CD14-positive monocyte (primary cell): ENCODE results near the gene TTBK1. TPM values are rescaled to one million over a fixed set of nuclear protein-coding genes. Genes with fewer than 3 reads are reported as not detected.

Source experiments
- DNase-seq, 3 donors: peaks; one replicate each; pipeline ENCODE4 v3.0.0-alpha.2; 2011 to 2022
- H2AFZ ChIP-seq: 2 replicates; pipeline ENCODE4 v1.6.0; 2012; ENCODE audit warnings: mild to moderate bottlenecking, low read depth, low read length, inconsistent platforms; ENCODE audit not compliant: insufficient read depth, poor library complexity, severe bottlenecking
- H3K27ac ChIP-seq, 2 donors: 1 replicate in 1 of 2; 2 replicates in 1 of 2; pipeline ENCODE4 v1.5.1; 2012 to 2013; ENCODE audit warnings: low read length in 2 of 2, control low read depth in 1 of 2, inconsistent platforms in 1 of 2, low read depth in 1 of 2, mild to moderate bottlenecking in 1 of 2
- H3K27me3 ChIP-seq, 2 donors: one replicate each; pipeline versions ENCODE4 v1.6.0 to v1.6.1; 2011 to 2013; ENCODE audit warnings: low read length in 2 of 2; ENCODE audit not compliant: control insufficient read depth in 2 of 2, insufficient read depth in 2 of 2
- H3K36me3 ChIP-seq, 2 donors: replicated peaks in 1 of 2; 1 replicate in 1 of 2; 2 replicates in 1 of 2; pipeline versions ENCODE4 v1.5.1 to v1.6.1; 2012 to 2013; ENCODE audit warnings: low read length in 2 of 2, control low read depth in 1 of 2, inconsistent platforms in 1 of 2, mild to moderate bottlenecking in 1 of 2; ENCODE audit not compliant: insufficient read depth in 2 of 2, control insufficient read depth in 1 of 2
- H3K4me1 ChIP-seq, 2 donors: 1 replicate in 1 of 2; 2 replicates in 1 of 2; pipeline versions ENCODE4 v1.5.1 to v1.6.1; 2012 to 2013; ENCODE audit warnings: low read length in 2 of 2, control low read depth in 1 of 2, inconsistent platforms in 1 of 2, mild to moderate bottlenecking in 1 of 2, moderate library complexity in 1 of 2; ENCODE audit not compliant: insufficient read depth in 2 of 2, control insufficient read depth in 1 of 2
- H3K4me2 ChIP-seq: replicated peaks from 2 replicates; pipeline ENCODE3; 2012; ENCODE audit warnings: low read length, moderate library complexity, mild to moderate bottlenecking; ENCODE audit not compliant: poor library complexity, severe bottlenecking; ENCODE audit errors: extremely low read depth
- H3K4me3 ChIP-seq, 3 experiments: fragments of 200-600 bp in 1 of 3; sonication (generic) in 1 of 3; replicated peaks in 1 of 3; 1 replicate in 2 of 3; 2 replicates in 1 of 3; pipeline ENCODE4 v1.5.1; 2011 to 2013; ENCODE audit warnings: low read length in 3 of 3, mild to moderate bottlenecking in 3 of 3, control low read depth in 2 of 3, low read depth in 2 of 3, inconsistent platforms in 1 of 3, moderate library complexity in 1 of 3
- H3K79me2 ChIP-seq: 2 replicates; pipeline ENCODE4 v1.6.0; 2012; ENCODE audit warnings: mild to moderate bottlenecking, control low read depth, inconsistent platforms, low read length, moderate library complexity; ENCODE audit not compliant: insufficient read depth
- H3K9ac ChIP-seq: 2 replicates; pipeline ENCODE4 v1.6.0; 2017; ENCODE audit warnings: low read length, mild to moderate bottlenecking; ENCODE audit not compliant: insufficient read depth, poor library complexity, severe bottlenecking
- H3K9me3 ChIP-seq, 2 donors: replicated peaks in 1 of 2; 1 replicate in 1 of 2; 2 replicates in 1 of 2; pipeline versions ENCODE4 v1.5.1 to v1.6.1; 2012 to 2013; ENCODE audit warnings: low read length in 2 of 2, control low read depth in 1 of 2; ENCODE audit not compliant: control insufficient read depth in 1 of 2, insufficient read depth in 1 of 2
- H4K20me1 ChIP-seq: 2 replicates; pipeline ENCODE4 v1.6.0; 2012; ENCODE audit warnings: mild to moderate bottlenecking, low read length, control low read depth, moderate library complexity; ENCODE audit not compliant: insufficient read depth
- H3K27ac Mint-ChIP-seq, 7 donors: one replicate each; pipeline ENCODE4 v1.8.0; 2020; ENCODE audit warnings: mild to moderate bottlenecking in 7 of 7, mixed read lengths in 7 of 7, moderate library complexity in 6 of 7, inconsistent platforms in 2 of 7
- H3K27me3 Mint-ChIP-seq, 3 donors: one replicate each; pipeline ENCODE4 v1.8.0; 2021 to 2022; ENCODE audit warnings: low read depth in 3 of 3, mild to moderate bottlenecking in 3 of 3, mixed read lengths in 3 of 3, moderate library complexity in 3 of 3, inconsistent platforms in 1 of 3
- H3K36me3 Mint-ChIP-seq, 2 donors: one replicate each; pipeline ENCODE4 v1.8.0; 2020; ENCODE audit warnings: mixed read lengths in 2 of 2, inconsistent platforms in 1 of 2, mild to moderate bottlenecking in 1 of 2
- H3K4me1 Mint-ChIP-seq: one replicate; pipeline ENCODE4 v1.8.0; 2020; ENCODE audit warnings: mild to moderate bottlenecking, mixed read lengths
- H3K4me3 Mint-ChIP-seq, 2 donors: one replicate each; pipeline ENCODE4 v1.8.0; 2020; ENCODE audit warnings: mild to moderate bottlenecking in 2 of 2, mixed read lengths in 2 of 2, moderate library complexity in 1 of 2
- H3K9me3 Mint-ChIP-seq, 7 donors: one replicate each; pipeline ENCODE4 v1.8.0; 2020 to 2022; ENCODE audit warnings: mixed read lengths in 7 of 7, mild to moderate bottlenecking in 6 of 7, moderate library complexity in 6 of 7, inconsistent platforms in 2 of 7
- WGBS: methylation state at CpG from one replicate; pipeline ENCODE4 v1.1.5; 2013; ENCODE audit warnings: missing lambda C conversion rate; ENCODE audit not compliant: insufficient coverage; 5-methylcytosine and 5-hydroxymethylcytosine counted together
- intact Hi-C, 2 donors: fragments of 100-400 bp; cut with micrococcal nuclease; formaldehyde crosslinking; loops; one replicate each; pipeline versions ENCODE4 v1.15.0 to v1.15.1; 2023
- polyA plus RNA-seq, 3 donors: library from polyadenylated mRNA; depleted of rRNA in 1 of 3; unstranded in 2 of 3; stranded (reverse) in 1 of 3; fragments of 300-500 nt in 2 of 3; fragments of >200 nt in 1 of 3; fragmentation: Illumina TruSeq in 2 of 3; gene quantifications; 1 replicate in 2 of 3; 2 replicates in 1 of 3; pipeline ENCODE4 v1.2.3, GENCODE V29; 2012 to 2021
- TF ChIP-seq, protein P1 (sequence below): fragments of 200-600 bp; IDR thresholded peaks from one replicate; pipeline ENCODE4 v1.8.0; 2022; ENCODE audit warnings: antibody characterized with exemption, mild to moderate bottlenecking

TTBK1 gene
- polyA plus RNA-seq, 3 donors = not detected

DNA sequence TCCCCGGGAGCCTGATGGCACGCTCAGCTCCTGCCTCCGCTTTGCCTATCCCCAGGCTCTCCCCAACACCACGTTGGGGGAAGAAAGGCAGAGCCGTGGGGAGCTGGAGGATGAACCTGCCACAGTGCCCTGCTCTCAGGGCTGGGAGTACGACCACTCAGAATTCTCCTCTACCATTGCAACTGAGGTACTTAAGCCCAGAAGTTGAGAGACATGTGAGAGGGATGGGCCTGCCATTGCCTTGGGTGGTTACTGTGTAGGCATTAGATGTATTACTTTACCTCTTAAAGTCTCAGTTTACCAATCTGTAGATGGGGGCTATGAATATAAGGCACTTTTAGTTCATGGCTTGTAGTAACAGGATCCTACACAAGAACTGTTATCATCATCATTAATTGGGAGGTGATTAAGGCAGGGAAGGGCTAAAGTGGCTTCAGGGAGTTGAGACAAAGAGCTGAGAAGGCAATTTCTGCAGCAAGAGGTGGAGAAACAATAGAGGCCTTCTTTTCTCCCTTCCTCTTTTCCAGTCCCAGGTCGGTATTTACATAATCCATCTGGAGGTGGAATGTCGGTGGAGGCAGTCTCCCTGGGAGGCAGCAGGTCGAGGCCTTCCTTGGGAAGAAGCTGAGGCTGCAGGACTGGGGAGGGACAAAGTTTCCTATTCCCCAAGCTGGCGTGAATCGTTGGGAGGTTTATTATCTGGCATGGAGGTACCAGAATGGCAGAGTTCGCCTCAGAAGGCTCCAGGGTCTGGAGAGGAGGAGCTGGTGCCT, 55.5 kb downstream of the TTBK1 start:
- no peak overlapping the region for H3K4me3 Mint-ChIP-seq
- H3K27ac ChIP-seq = no peak overlapping the region
- no peak overlapping the region for H3K4me2 ChIP-seq
- no peaks in the 10 kb centered on the region for H3K4me1 ChIP-seq
- peaks cover 0 to 2% (median 0%) of the 10 kb centered on the region in 7 donors for H3K9me3 Mint-ChIP-seq
- 90% methylated on average over 6 of the region's 12 CpGs for WGBS
- TF ChIP-seq, protein P1, sequence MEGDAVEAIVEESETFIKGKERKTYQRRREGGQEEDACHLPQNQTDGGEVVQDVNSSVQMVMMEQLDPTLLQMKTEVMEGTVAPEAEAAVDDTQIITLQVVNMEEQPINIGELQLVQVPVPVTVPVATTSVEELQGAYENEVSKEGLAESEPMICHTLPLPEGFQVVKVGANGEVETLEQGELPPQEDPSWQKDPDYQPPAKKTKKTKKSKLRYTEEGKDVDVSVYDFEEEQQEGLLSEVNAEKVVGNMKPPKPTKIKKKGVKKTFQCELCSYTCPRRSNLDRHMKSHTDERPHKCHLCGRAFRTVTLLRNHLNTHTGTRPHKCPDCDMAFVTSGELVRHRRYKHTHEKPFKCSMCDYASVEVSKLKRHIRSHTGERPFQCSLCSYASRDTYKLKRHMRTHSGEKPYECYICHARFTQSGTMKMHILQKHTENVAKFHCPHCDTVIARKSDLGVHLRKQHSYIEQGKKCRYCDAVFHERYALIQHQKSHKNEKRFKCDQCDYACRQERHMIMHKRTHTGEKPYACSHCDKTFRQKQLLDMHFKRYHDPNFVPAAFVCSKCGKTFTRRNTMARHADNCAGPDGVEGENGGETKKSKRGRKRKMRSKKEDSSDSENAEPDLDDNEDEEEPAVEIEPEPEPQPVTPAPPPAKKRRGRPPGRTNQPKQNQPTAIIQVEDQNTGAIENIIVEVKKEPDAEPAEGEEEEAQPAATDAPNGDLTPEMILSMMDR = no peak
- H2AFZ ChIP-seq = no peak overlapping the region
- H3K79me2 ChIP-seq = no peaks in the 10 kb centered on the region
- H4K20me1 ChIP-seq = no peaks in the 10 kb centered on the region
- peaks cover 7 to 18% (median 11%) of the 10 kb centered on the region in 3 donors for H3K27me3 Mint-ChIP-seq
- H3K9me3 ChIP-seq = no peaks in the 10 kb centered on the region
- peaks cover 4% of the 10 kb centered on the region for H3K4me1 Mint-ChIP-seq
- H3K27ac Mint-ChIP-seq = peak overlapping the region in 1 of 7 donors; percentile 46
- no peaks in the 10 kb centered on the region for H3K36me3 Mint-ChIP-seq
- H3K36me3 ChIP-seq = no peaks in the 10 kb centered on the region
- H3K4me3 ChIP-seq = no peak overlapping the region
- H3K27me3 ChIP-seq = peaks cover 0 to 3% of the 10 kb centered on the region in 2 donors
- no peak overlapping the region for H3K9ac ChIP-seq
- DNase-seq = no peak
- intact Hi-C loops = no loop called here

DNA sequence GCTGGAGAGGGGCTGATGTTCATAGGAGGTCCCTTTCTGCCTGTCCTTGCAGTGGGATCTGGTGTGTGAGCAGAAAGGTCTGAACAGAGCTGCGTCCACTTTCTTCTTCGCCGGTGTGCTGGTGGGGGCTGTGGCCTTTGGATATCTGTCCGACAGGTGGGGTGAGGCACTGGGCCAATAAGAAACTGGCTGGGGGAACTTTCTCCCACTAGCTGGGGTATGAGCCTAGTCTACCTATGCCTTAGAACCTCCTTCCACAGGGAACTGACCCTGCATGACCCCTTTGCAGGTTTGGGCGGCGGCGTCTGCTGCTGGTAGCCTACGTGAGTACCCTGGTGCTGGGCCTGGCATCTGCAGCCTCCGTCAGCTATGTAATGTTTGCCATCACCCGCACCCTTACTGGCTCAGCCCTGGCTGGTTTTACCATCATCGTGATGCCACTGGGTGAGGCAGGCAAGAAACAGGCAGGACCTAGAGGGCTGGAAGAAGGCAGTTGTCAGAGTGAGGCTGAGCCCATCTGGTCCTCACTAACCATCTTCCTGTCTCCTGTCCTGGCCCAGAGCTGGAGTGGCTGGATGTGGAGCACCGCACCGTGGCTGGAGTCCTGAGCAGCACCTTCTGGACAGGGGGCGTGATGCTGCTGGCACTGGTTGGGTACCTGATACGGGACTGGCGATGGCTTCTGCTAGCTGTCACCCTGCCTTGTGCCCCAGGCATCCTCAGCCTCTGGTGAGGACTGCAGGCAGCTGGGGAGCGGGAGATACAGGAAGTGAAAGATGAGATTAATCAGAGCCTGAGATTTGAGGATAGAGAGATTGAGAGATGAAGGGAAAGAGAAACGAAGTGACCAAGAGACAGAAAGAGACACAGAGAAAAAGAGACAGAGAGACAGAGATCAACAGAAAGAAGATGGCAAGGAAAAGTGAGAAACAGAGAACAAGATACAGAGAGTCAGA, 56.3 kb downstream of the TTBK1 start:
- no peak overlapping the region for H3K4me2 ChIP-seq
- H3K36me3 Mint-ChIP-seq = no peaks in the 10 kb centered on the region
- no peak overlapping the region for H3K4me3 ChIP-seq
- no peaks in the 10 kb centered on the region for H3K4me1 ChIP-seq
- peaks cover 0 to 2% (median 0%) of the 10 kb centered on the region in 7 donors for H3K9me3 Mint-ChIP-seq
- H3K4me3 Mint-ChIP-seq = no peak overlapping the region
- H3K27me3 Mint-ChIP-seq = peaks cover 7 to 18% (median 11%) of the 10 kb centered on the region in 3 donors
- H3K9me3 ChIP-seq = no peaks in the 10 kb centered on the region
- H3K36me3 ChIP-seq = no peaks in the 10 kb centered on the region
- H4K20me1 ChIP-seq = no peaks in the 10 kb centered on the region
- H3K79me2 ChIP-seq = no peaks in the 10 kb centered on the region
- H3K27ac ChIP-seq = no peak overlapping the region
- no peak for DNase-seq
- H3K27ac Mint-ChIP-seq = peak overlapping the region in 1 of 7 donors; percentile 0
- H3K27me3 ChIP-seq = peaks cover 0 to 3% of the 10 kb centered on the region in 2 donors
- intact Hi-C loops = no loop called here
- TF ChIP-seq, protein P1 = no peak
- WGBS = 90% methylated on average over 18 of the region's 18 CpGs
- no peak overlapping the region for H3K9ac ChIP-seq
- H3K4me1 Mint-ChIP-seq = peaks cover 4% of the 10 kb centered on the region
- H2AFZ ChIP-seq = no peak overlapping the region
